PC-3 (cell line): ENCODE data around the gene TNRC18. TPM values are rescaled to one million over a fixed set of nuclear protein-coding genes. Genes with fewer than 3 reads are reported as not detected.

Experiments
- ATAC-seq: fragments of 200-7000 bp; cut with Tn5 transposase; 2 replicates; pipeline ENCODE4 v1.9.1; 2020; ENCODE audit warnings: mild to moderate bottlenecking, moderate library complexity
- BruUV-seq: library from RNA; stranded (reverse); fragments of 400-500 nt; replicated peaks from 2 replicates; lab custom pipeline; 2021; lab: Mats Ljungman, UMichigan
- CTCF ChIA-PET: fragments of 300-600 bp; sonication (Branson Sonifier 250); formaldehyde crosslinking; loops from one replicate; lab custom pipeline; 2022; ENCODE audit warnings: antibody characterized with exemption; lab: Charles Lee
- POLR2A ChIA-PET: fragments of 300-600 bp; sonication (Branson Sonifier 250); formaldehyde crosslinking; loops from one replicate; lab custom pipeline; 2022; ENCODE audit warnings: antibody characterized with exemption; ENCODE audit not compliant: unreplicated experiment; lab: Charles Lee
- DNase-seq: peaks from one replicate; pipeline ENCODE4 v3.0.0-alpha.2; 2015
- H2AFZ ChIP-seq: fragments of 300-600 bp; sonication (generic); 2 replicates; pipeline ENCODE4 v1.6.0; 2016; ENCODE audit warnings: antibody characterized with exemption, low read length
- H3F3A ChIP-seq: fragments of 300-600 bp; sonication (generic); one replicate; pipeline ENCODE4 v1.6.0; 2017; ENCODE audit warnings: antibody characterized with exemption, low read length, control low read depth, mild to moderate bottlenecking; ENCODE audit not compliant: unreplicated experiment
- H3K27ac ChIP-seq: fragments of 300-600 bp; sonication (generic); 2 replicates; pipeline ENCODE4 v1.5.1; 2016; ENCODE audit warnings: mild to moderate bottlenecking, low read length
- H3K27me3 ChIP-seq: fragments of 300-600 bp; sonication (generic); 2 replicates; pipeline ENCODE4 v1.6.1; 2016; ENCODE audit warnings: low read length, mixed read lengths
- H3K36me3 ChIP-seq: fragments of 300-600 bp; sonication (generic); 2 replicates; pipeline ENCODE4 v1.6.1; 2016; ENCODE audit warnings: low read depth, mixed run types, low read length, mixed read lengths
- H3K4me1 ChIP-seq: fragments of 300-600 bp; sonication (generic); 2 replicates; pipeline ENCODE4 v1.5.1; 2016; ENCODE audit warnings: low read length; ENCODE audit not compliant: insufficient read depth
- H3K4me2 ChIP-seq: fragments of 300-600 bp; sonication (generic); 2 replicates; pipeline ENCODE4 v1.6.0; 2016; ENCODE audit warnings: low read length
- H3K4me3 ChIP-seq: fragments of 300-600 bp; sonication (generic); 2 replicates; pipeline ENCODE4 v1.5.1; 2016; ENCODE audit warnings: mild to moderate bottlenecking, low read length, mixed read lengths
- H3K79me2 ChIP-seq: fragments of 300-600 bp; sonication (generic); 2 replicates; pipeline ENCODE4 v1.6.1; 2017; ENCODE audit warnings: low read length, mixed read lengths
- H3K9ac ChIP-seq: fragments of 300-600 bp; sonication (generic); 2 replicates; pipeline ENCODE4 v1.6.0; 2016; ENCODE audit warnings: mild to moderate bottlenecking, low read length
- H3K9me2 ChIP-seq: fragments of 300-600 bp; sonication (generic); replicated peaks from 2 replicates; pipeline ENCODE4 v1.6.1; 2016; ENCODE audit warnings: mixed run types, low read length, mixed read lengths
- H3K9me3 ChIP-seq: fragments of 300-600 bp; sonication (generic); 2 replicates; pipeline ENCODE4 v1.6.1; 2016; ENCODE audit warnings: low read length, mixed read lengths
- H4K20me1 ChIP-seq: fragments of 300-600 bp; sonication (generic); 2 replicates; pipeline ENCODE4 v1.6.1; 2016; ENCODE audit warnings: low read length, mixed read lengths
- CTCF ChIP-seq: fragments of 300-600 bp; sonication (generic); conservative IDR thresholded peaks from 2 replicates; pipeline ENCODE4 v1.5.1; 2017; ENCODE audit warnings: antibody characterized with exemption, low read depth, mild to moderate bottlenecking, low read length
- EZH2 ChIP-seq: fragments of 300-600 bp; sonication (generic); IDR thresholded peaks from one replicate; pipeline ENCODE4 v1.6.1; 2017; ENCODE audit warnings: antibody characterized with exemption, mild to moderate bottlenecking, low read length; ENCODE audit not compliant: unreplicated experiment
- EZH2phosphoT487 ChIP-seq: fragments of 300-600 bp; sonication (generic); IDR thresholded peaks from 2 replicates; pipeline ENCODE4 v1.6.1; 2018; ENCODE audit warnings: mild to moderate bottlenecking, antibody characterized with exemption, low read length, borderline replicate concordance
- intact Hi-C: fragments of 100-400 bp; cut with micrococcal nuclease; formaldehyde crosslinking; loops from 2 replicates; pipeline ENCODE4 v1.9.0; 2023
- total RNA-seq: library from RNA; depleted of rRNA; stranded (reverse); fragments of >200 nt; gene quantifications from 2 replicates; pipeline ENCODE4 v1.2.3, GENCODE V29; 2014

Gene TNRC18
- total RNA-seq, 1 experiment from 2014 or later, result 26.8 TPM

- 0 out of 2 replicates have a peak, but pooled peaks cover 4% of the 10 kb centered on the region for H3K79me2 ChIP-seq
- intact Hi-C loops, result no loop called here
- CTCF ChIA-PET, result no interaction called here
- no peaks in the 10 kb centered on the region for H3K4me1 ChIP-seq
- H3K27ac ChIP-seq, result no peak overlapping the region
- no peak overlapping the region for H2AFZ ChIP-seq
- BruUV-seq, result no TSS peak
- POLR2A ChIA-PET, result no interaction called here
- no peak overlapping the region for H3K4me3 ChIP-seq
- no peak overlapping the region for H3K9ac ChIP-seq
- no peak for ATAC-seq
- TF ChIP-seq EZH2 (no peak), CTCF (no peak), EZH2phosphoT487 (no peak)
- no peaks in the 10 kb centered on the region for H3K27me3 ChIP-seq
- H4K20me1 ChIP-seq, result 0 out of 2 replicates have a peak, but pooled peaks cover 5% of the 10 kb centered on the region
- no peaks in the 10 kb centered on the region for H3F3A ChIP-seq
- peaks cover 8% of the 10 kb centered on the region for H3K36me3 ChIP-seq
- no peaks in the 10 kb centered on the region for H3K9me2 ChIP-seq
- no peaks in the 10 kb centered on the region for H3K9me3 ChIP-seq
- no peak overlapping the region for H3K4me2 ChIP-seq
- DNase-seq, result no peak
Measured at GRCh38 chr7:5359344-5359743, 64.3 kb downstream of the TNRC18 start.

GRCh38 chr7:5357951-5358350 is 65.7 kb downstream of the TNRC18 start:
- POLR2A ChIA-PET, result interaction anchor here (0.5 kb wide), 1 partner anchor 19 kb away, joined by 3 read pairs; no protein-coding TSS in a partner anchor
- DNase-seq (no peak), ATAC-seq (no peak)
- intact Hi-C loops, result no loop called here
- Histone ChIP-seq H2AFZ (no peak overlapping the region), H3K4me3 (no peak overlapping the region), H3K27me3 (no peaks in the 10 kb centered on the region), H3K79me2 (peaks cover 6% of the 10 kb centered on the region; the same call in 1 of the 2 replicates), H3K9ac (no peak overlapping the region), H3K27ac (no peak overlapping the region), H3K4me2 (no peak overlapping the region), H3K36me3 (peaks cover 8% of the 10 kb centered on the region), H4K20me1 (0 out of 2 replicates have a peak, but pooled peaks cover 7% of the 10 kb centered on the region), H3K4me1 (no peaks in the 10 kb centered on the region), H3F3A (no peaks in the 10 kb centered on the region), H3K9me2 (no peaks in the 10 kb centered on the region), H3K9me3 (no peaks in the 10 kb centered on the region)
- CTCF ChIA-PET, result no interaction called here
- BruUV-seq, result no TSS peak
- TF ChIP-seq EZH2phosphoT487 (no peak), EZH2 (no peak), CTCF (no peak)

- no peak overlapping the region for H3K4me3 ChIP-seq
- intact Hi-C loops, result no loop called here
- no peaks in the 10 kb centered on the region for H3K27me3 ChIP-seq
- H3K9me3 ChIP-seq, result no peaks in the 10 kb centered on the region
- ATAC-seq (no peak), DNase-seq (no peak)
- no peak for TF ChIP-seq EZH2phosphoT487
- TF ChIP-seq CTCF, result no peak
- TF ChIP-seq EZH2, result no peak
- H2AFZ ChIP-seq, result no peak overlapping the region
- H4K20me1 ChIP-seq, result 0 out of 2 replicates have a peak, but pooled peaks cover 11% of the 10 kb centered on the region
- no peaks in the 10 kb centered on the region for H3K4me1 ChIP-seq
- H3K36me3 ChIP-seq, result peaks cover 8% of the 10 kb centered on the region
- no peak overlapping the region for H3K9ac ChIP-seq
- H3K27ac ChIP-seq, result no peak overlapping the region
- H3F3A ChIP-seq, result no peaks in the 10 kb centered on the region
- BruUV-seq, result no TSS peak
- no peaks in the 10 kb centered on the region for H3K9me2 ChIP-seq
- peaks cover 10% of the 10 kb centered on the region; the same call in 1 of the 2 replicates for H3K79me2 ChIP-seq
- POLR2A ChIA-PET, result no interaction called here
- no peak overlapping the region for H3K4me2 ChIP-seq
- CTCF ChIA-PET, result no interaction called here
Measured at GRCh38 chr7:5356751-5357119, 66.9 kb downstream of the TNRC18 start.
